H1 (cell line): ENCODE data around the gene ZSCAN4. TPM values are rescaled to one million over a fixed set of nuclear protein-coding genes. Genes with fewer than 3 reads are reported as not detected.

ENCODE experiments used
- CTCF ChIA-PET: fragments of 300-600 bp; sonication (Branson Sonifier 250); formaldehyde crosslinking; loops from one replicate; lab custom pipeline; 2021; ENCODE audit not compliant: partially characterized antibody; lab: Charles Lee
- POLR2A ChIA-PET: fragments of 300-600 bp; sonication (Branson Sonifier 250); formaldehyde crosslinking; loops from one replicate; lab custom pipeline; 2021; ENCODE audit warnings: inconsistent platforms; ENCODE audit not compliant: partially characterized antibody; lab: Charles Lee
- DNase-seq, 2 experiments: peaks; one replicate each; pipeline versions ENCODE4 v3.0.0 to v3.0.0-alpha.2; 2010 to 2022; ENCODE audit warnings: low spot score in 2 of 2, low read depth in 1 of 2, mixed read lengths in 1 of 2
- FAIRE-seq: peaks from 2 replicates; lab custom pipeline; 2011; peaks lifted over from hg19 to GRCh38; lab: Jason Lieb, UNC
- H2AFZ ChIP-seq: 2 replicates; pipeline ENCODE4 v1.8.1; 2012; ENCODE audit warnings: low read length, inconsistent platforms
- H2AK5ac ChIP-seq: 2 replicates; pipeline ENCODE4 v1.6.1; 2013; ENCODE audit warnings: low read depth, low read length
- H2BK120ac ChIP-seq: replicated peaks from 2 replicates; pipeline ENCODE3; 2013; ENCODE audit warnings: low read depth, low read length, inconsistent platforms
- H2BK12ac ChIP-seq: 2 replicates; pipeline ENCODE4 v1.6.1; 2013; ENCODE audit warnings: low read depth, low read length
- H2BK15ac ChIP-seq: 2 replicates; pipeline ENCODE4 v1.6.1; 2013; ENCODE audit warnings: low read length
- H2BK20ac ChIP-seq: 2 replicates; pipeline ENCODE4 v1.6.1; 2013; ENCODE audit warnings: low read length
- H2BK5ac ChIP-seq: 2 replicates; pipeline ENCODE4 v1.6.1; 2013; ENCODE audit warnings: low read depth, low read length
- H3K14ac ChIP-seq: 2 replicates; pipeline ENCODE4 v1.6.1; 2013; ENCODE audit warnings: inconsistent platforms; ENCODE audit not compliant: insufficient read length
- H3K18ac ChIP-seq: 2 replicates; pipeline ENCODE4 v1.6.1; 2013; ENCODE audit warnings: low read length; ENCODE audit errors: extremely low read depth
- H3K23ac ChIP-seq: 2 replicates; pipeline ENCODE4 v1.6.1; 2013; ENCODE audit warnings: inconsistent platforms; ENCODE audit not compliant: insufficient read length
- H3K23me2 ChIP-seq: 2 replicates; pipeline ENCODE4 v1.6.1; 2013; ENCODE audit warnings: low read depth, low read length
- H3K27ac ChIP-seq: 2 replicates; pipeline ENCODE4 v1.6.1; 2011; ENCODE audit warnings: low read depth, low read length, inconsistent platforms
- H3K27me3 ChIP-seq, 4 experiments: replicated peaks in 1 of 4; 1 replicate in 1 of 4; 2 replicates in 3 of 4; pipeline versions ENCODE4 v1.6.1 to v1.8.1; 2011 to 2013; ENCODE audit warnings: low read length in 3 of 4, mild to moderate bottlenecking in 3 of 4, inconsistent platforms in 2 of 4, mixed read lengths in 2 of 4, moderate library complexity in 1 of 4; ENCODE audit not compliant: control insufficient read depth in 3 of 4, insufficient read depth in 3 of 4; ENCODE audit errors: extremely low read depth in 1 of 4
- H3K36me3 ChIP-seq, 4 experiments: 2 replicates each; pipeline versions ENCODE4 v1.6.1 to v1.8.1; 2011 to 2013; ENCODE audit warnings: mild to moderate bottlenecking in 4 of 4, low read length in 3 of 4, moderate library complexity in 2 of 4, control low read depth in 1 of 4, inconsistent platforms in 1 of 4; ENCODE audit not compliant: insufficient read depth in 4 of 4, control insufficient read depth in 2 of 4
- H3K4ac ChIP-seq: replicated peaks from 2 replicates; pipeline ENCODE3; 2013; ENCODE audit warnings: low read length, low read depth, mixed read lengths, inconsistent platforms; ENCODE audit not compliant: insufficient read length
- H3K4me1 ChIP-seq, 4 experiments: replicated peaks in 1 of 4; 1 replicate in 1 of 4; 2 replicates in 3 of 4; pipeline versions ENCODE4 v1.6.1 to v1.8.1; 2011 to 2013; ENCODE audit warnings: low read length in 3 of 4, inconsistent platforms in 2 of 4, mixed read lengths in 1 of 4; ENCODE audit not compliant: insufficient read depth in 4 of 4, control insufficient read depth in 3 of 4
- H3K4me2 ChIP-seq, 2 experiments: 2 replicates each; pipeline versions ENCODE4 v1.6.1 to v1.8.1; 2011 to 2013; ENCODE audit warnings: low read depth in 2 of 2, low read length in 2 of 2, control low read depth in 1 of 2, inconsistent platforms in 1 of 2, mild to moderate bottlenecking in 1 of 2; ENCODE audit not compliant: insufficient read depth in 1 of 2
- H3K4me3 ChIP-seq, 4 experiments: fragments of 200-600, 300-600 bp in 1 of 4; sonication (generic), shearing (Covaris generic), sonication (Bioruptor Twin) in 1 of 4; 2 replicates each; pipeline versions ENCODE4 v1.5.1 to v1.8.1; 2011 to 2016; ENCODE audit warnings: low read length in 4 of 4, low read depth in 3 of 4, control low read depth in 2 of 4, inconsistent platforms in 2 of 4, mild to moderate bottlenecking in 2 of 4, mixed read lengths in 1 of 4, moderate library complexity in 1 of 4; ENCODE audit not compliant: insufficient read depth in 2 of 4; ENCODE audit errors: extremely low read depth in 1 of 4
- H3K56ac ChIP-seq: replicated peaks from 2 replicates; pipeline ENCODE3; 2013; ENCODE audit warnings: low read depth, mild to moderate bottlenecking, mixed read lengths, low read length, inconsistent platforms; ENCODE audit not compliant: insufficient read length
- H3K79me1 ChIP-seq: 2 replicates; pipeline ENCODE4 v1.6.1; 2013; ENCODE audit warnings: low read depth, low read length, control low read depth
- H3K79me2 ChIP-seq, 2 experiments: 2 replicates each; pipeline versions ENCODE4 v1.6.1 to v1.8.1; 2012 to 2013; ENCODE audit warnings: low read length in 2 of 2, mild to moderate bottlenecking in 2 of 2, inconsistent platforms in 1 of 2; ENCODE audit not compliant: insufficient read depth in 2 of 2, control insufficient read depth in 1 of 2
- H3K9ac ChIP-seq, 4 experiments: replicated peaks in 1 of 4; 1 replicate in 1 of 4; 2 replicates in 3 of 4; pipeline versions ENCODE4 v1.6.1 to v1.8.1; 2011 to 2013; ENCODE audit warnings: low read depth in 3 of 4, low read length in 3 of 4, control low read depth in 2 of 4, mild to moderate bottlenecking in 2 of 4, moderate library complexity in 2 of 4, inconsistent platforms in 1 of 4; ENCODE audit errors: extremely low read depth in 1 of 4
- H3K9me3 ChIP-seq, 2 experiments: 2 replicates each; pipeline versions ENCODE4 v1.6.1 to v1.8.1; 2012 to 2013; ENCODE audit warnings: mild to moderate bottlenecking in 2 of 2, moderate library complexity in 2 of 2, control low read depth in 1 of 2, inconsistent platforms in 1 of 2, low read depth in 1 of 2, low read length in 1 of 2, mixed read lengths in 1 of 2; ENCODE audit not compliant: insufficient read depth in 2 of 2
- H4K20me1 ChIP-seq, 2 experiments: replicated peaks in 1 of 2; 2 replicates each; pipeline versions ENCODE3 to v1.8.1; 2011 to 2013; ENCODE audit warnings: inconsistent platforms in 2 of 2, low read length in 2 of 2, mild to moderate bottlenecking in 1 of 2; ENCODE audit not compliant: insufficient read depth in 2 of 2, control insufficient read depth in 1 of 2
- H4K5ac ChIP-seq: 2 replicates; pipeline ENCODE4 v1.6.1; 2013; ENCODE audit warnings: low read length, low read depth, mixed read lengths, inconsistent platforms; ENCODE audit not compliant: insufficient read length
- H4K8ac ChIP-seq: 2 replicates; pipeline ENCODE4 v1.8.0; 2013; ENCODE audit warnings: mild to moderate bottlenecking, moderate library complexity, low read length, inconsistent platforms; ENCODE audit not compliant: insufficient read depth; ENCODE audit errors: extremely low read depth
- H4K91ac ChIP-seq: replicated peaks from 2 replicates; pipeline ENCODE3; 2013; ENCODE audit warnings: low read length, mixed read lengths, inconsistent platforms; ENCODE audit not compliant: insufficient read length
- ASH2L ChIP-seq: fragments of 200-600, 300-600 bp; sonication (generic); IDR thresholded peaks from one replicate; pipeline ENCODE4 v1.7.1; 2017; ENCODE audit warnings: low read length
- BCL11A ChIP-seq, 2 experiments: IDR thresholded peaks; one replicate each; pipeline ENCODE4 v1.6.1; 2011; ENCODE audit warnings: low read depth in 2 of 2, low read length in 2 of 2, mild to moderate bottlenecking in 2 of 2
- BRCA1 ChIP-seq: IDR thresholded peaks from 2 replicates; pipeline ENCODE4 v1.6.1; 2012; ENCODE audit warnings: low read depth, low read length, improper control_type of control experiment
- CTBP2 ChIP-seq: IDR thresholded peaks from 2 replicates; pipeline ENCODE4 v1.7.0; 2011; ENCODE audit warnings: borderline replicate concordance, mild to moderate bottlenecking, moderate library complexity, mixed read lengths, low read length; ENCODE audit not compliant: insufficient read depth, insufficient read length
- GTF2F1 ChIP-seq: IDR thresholded peaks from 2 replicates; pipeline ENCODE4 v1.6.1; 2012; ENCODE audit warnings: low read depth, low read length, improper control_type of control experiment, borderline replicate concordance
- MAX ChIP-seq: IDR thresholded peaks from 2 replicates; pipeline ENCODE4 v1.6.1; 2012; ENCODE audit warnings: inconsistent platforms
- NANOG ChIP-seq: IDR thresholded peaks from 2 replicates; pipeline ENCODE4 v1.6.1; 2011; ENCODE audit warnings: low read length, low read depth, mild to moderate bottlenecking, inconsistent platforms; ENCODE audit not compliant: insufficient read depth, poor library complexity, severe bottlenecking
- NRF1 ChIP-seq: IDR thresholded peaks from 2 replicates; pipeline ENCODE4 v1.6.1; 2011; ENCODE audit warnings: mild to moderate bottlenecking, low read depth, low read length, improper control_type of control experiment
- POLR2AphosphoS5 ChIP-seq: IDR thresholded peaks from 2 replicates; pipeline ENCODE4 v1.6.1; 2011; ENCODE audit warnings: low read depth, low read length
- RNF2 ChIP-seq: fragments of 200-900, 300-1000 bp; sonication (generic); IDR thresholded peaks from 2 replicates; pipeline ENCODE4 v1.7.1; 2016; ENCODE audit warnings: borderline replicate concordance, low read depth, mild to moderate bottlenecking, antibody characterized with exemption, low read length; ENCODE audit not compliant: poor library complexity, severe bottlenecking; ENCODE audit errors: missing control alignments
- SIRT6 ChIP-seq: IDR thresholded peaks from one replicate; pipeline ENCODE4 v1.7.1; 2012; ENCODE audit warnings: low read length, inconsistent platforms
- SP2 ChIP-seq: IDR thresholded peaks from 2 replicates; pipeline ENCODE4 v1.6.1; 2012; ENCODE audit warnings: mild to moderate bottlenecking, low read length, inconsistent platforms
- TAF7 ChIP-seq: optimal IDR thresholded peaks from 2 replicates; pipeline ENCODE3; 2011; ENCODE audit warnings: low read depth, mild to moderate bottlenecking, inconsistent platforms, low read length, moderate library complexity, borderline replicate concordance
- ZNF274 ChIP-seq: IDR thresholded peaks from 2 replicates; pipeline ENCODE4 v1.7.0; 2012; ENCODE audit warnings: low read length, borderline replicate concordance; ENCODE audit errors: extremely low read depth
- WGBS, 2 experiments: shearing (Covaris generic) in 1 of 2; methylation state at CpG; one replicate each; pipeline versions ENCODE4 v1.1.6 to v1.1.7; 2013 to 2015; ENCODE audit warnings: low lambda C conversion rate in 2 of 2, mixed read lengths in 2 of 2, inconsistent platforms in 1 of 2, low coverage in 1 of 2, missing lambda C conversion rate in 1 of 2; ENCODE audit not compliant: insufficient replicate concordance in 2 of 2, insufficient coverage in 1 of 2, insufficient read length in 1 of 2; ENCODE audit errors: extremely low coverage in 1 of 2, missing lambda C conversion rate in 1 of 2; 5-methylcytosine and 5-hydroxymethylcytosine counted together
- polyA plus RNA-seq, 7 experiments: library from polyadenylated mRNA; depleted of rRNA in 3 of 7; stranded (reverse) in 5 of 7; unstranded in 2 of 7; fragments of >200 nt in 5 of 7; fragments of 200-250 nt in 2 of 7; gene quantifications; 1 replicate in 5 of 7; 2 replicates in 1 of 7; 4 replicates in 1 of 7; pipeline versions ENCODE4 v1.2.1 to v1.2.3, GENCODE V29; 2011 to 2013; ENCODE audit warnings: missing spikeins in 2 of 7, mixed read lengths in 2 of 7
- total RNA-seq: library from RNA; stranded (reverse); fragmentation: NEBNext Ultra II Directional; extraction: Animal tissue kit (Norgen Biotek cat#: 25700); gene quantifications from 2 replicates; pipeline ENCODE4 v1.2.1, GENCODE V29; 2021

The ZSCAN4 gene
- total and polyA plus RNA-seq, 2 of the 8 experiments (the other 6 are each of a cell fraction or from before 2014, with no cell fraction given), result not detected

- Histone ChIP-seq H4K91ac (no peak overlapping the region), H3K56ac (no peak overlapping the region), H3K23ac (no peak overlapping the region), H2BK15ac (no peak overlapping the region), H3K9ac (no peak overlapping the region), H3K23me2 (no peaks in the 10 kb centered on the region), H3K36me3 (peaks cover 22 to 60% (median 52%) of the 10 kb centered on the region in 4 experiments), H2BK120ac (no peak overlapping the region), H3K4me2 (no peak overlapping the region), H3K4me3 (no peak overlapping the region), H2AK5ac (no peak overlapping the region), H3K4me1 (no peaks in the 10 kb centered on the region), H4K20me1 (peaks cover 7 to 15% of the 10 kb centered on the region in 2 experiments), H3K18ac (no peak overlapping the region), H3K79me2 (peaks cover 33 to 86% of the 10 kb centered on the region in 2 experiments), H4K5ac (no peak overlapping the region), H3K27me3 (no peaks in the 10 kb centered on the region), H2BK5ac (no peak overlapping the region), H3K79me1 (peaks cover 16% of the 10 kb centered on the region; the same call in 1 of the 2 replicates), H4K8ac (no peak overlapping the region), H3K14ac (no peak overlapping the region), H3K9me3 (peaks cover 43 to 44% of the 10 kb centered on the region in 2 experiments), H2BK20ac (no peak overlapping the region), H3K4ac (no peak overlapping the region), H2AFZ (no peak overlapping the region), H3K27ac (no peak overlapping the region), H2BK12ac (no peak overlapping the region)
- ChIA-PET CTCF (no interaction called here), POLR2A (interaction anchor here (0.8 to 1.9 kb wide), 3 partner anchors 8 to 132 kb away, joined by 4 to 11 read pairs (median 4); partner anchors contain the start of gene ZNF551)
- FAIRE-seq (no peak), DNase-seq (no peak)
- WGBS, 2 experiments, result 97% methylated on average over 3 of the region's 3 CpGs; no CpG with 5 or more reads in 1 of the 2 experiments
- TF ChIP-seq ASH2L, result no peak
- no peak for TF ChIP-seq BRCA1
- no peak for TF ChIP-seq SIRT6
- no peak for TF ChIP-seq SP2
- no peak for TF ChIP-seq ZNF274
- TF ChIP-seq NRF1, result no peak
- TF ChIP-seq CTBP2, result no peak
- TF ChIP-seq TAF7, result no peak
- no peak for TF ChIP-seq RNF2
- TF ChIP-seq POLR2AphosphoS5, result no peak
- TF ChIP-seq NANOG, result no peak
- no peak for TF ChIP-seq BCL11A (IDR thresholded peaks at IDR 0.05; ENCODE audit: low read depth in 2 of 2, low read length in 2 of 2)
- no peak for TF ChIP-seq GTF2F1
- TF ChIP-seq MAX, result no peak
Observed at GRCh38 chr19:57689750-57690149, 21.0 kb downstream of the ZSCAN4 start.
